HuH-7.5 (cell line): ENCODE data around the gene NOX4.
"Not testable (repeated sequence)": the region's sequence is repeated elsewhere in the genome, so short reads cannot be mapped to it uniquely, and the experiment has no call there.

Source experiments
- DNase-seq: peaks from one replicate; pipeline ENCODE4 v3.0.0; 2011; ENCODE audit warnings: low spot score

Gene NOX4

GRCh38 chr11:89379976-89380771 is 111.0 kb downstream of the NOX4 start:
- not testable (repeated sequence) for DNase-seq

- not testable (repeated sequence) for DNase-seq
These were observed 112.2 kb downstream of the NOX4 start for GRCh38 chr11:89378986-89379385.

- DNase-seq: not testable (repeated sequence)
These were observed 121.8 kb downstream of the NOX4 start for GRCh38 chr11:89369356-89369755.

GRCh38 chr11:89364856-89365255 is 126.3 kb downstream of the NOX4 start:
- DNase-seq: not testable (repeated sequence)

GRCh38 chr11:89361734-89362133 is 129.4 kb downstream of the NOX4 start:
- DNase-seq: no peak

- not testable (repeated sequence) for DNase-seq
These were observed 132.0 kb downstream of the NOX4 start for GRCh38 chr11:89359208-89359607.

- no peak for DNase-seq
These were observed 132.4 kb downstream of the NOX4 start for GRCh38 chr11:89358761-89359160.

- DNase-seq: no peak
These were observed 135.5 kb downstream of the NOX4 start for GRCh38 chr11:89355646-89356045.

- not testable (repeated sequence) for DNase-seq
These were observed 136.7 kb downstream of the NOX4 start for GRCh38 chr11:89354513-89354912.

GRCh38 chr11:89347071-89347470 is 144.1 kb downstream of the NOX4 start:
- no peak for DNase-seq

GRCh38 chr11:89346601-89347000 is 144.6 kb downstream of the NOX4 start:
- DNase-seq: no peak

- not testable (repeated sequence) for DNase-seq
These were observed 148.1 kb downstream of the NOX4 start for GRCh38 chr11:89342880-89343572.

GRCh38 chr11:89340450-89340849 is 150.7 kb downstream of the NOX4 start:
- DNase-seq: not testable (repeated sequence)

GRCh38 chr11:89338073-89338472 is 153.1 kb downstream of the NOX4 start:
- not testable (repeated sequence) for DNase-seq

GRCh38 chr11:89337100-89337650 is 154.0 kb downstream of the NOX4 start:
- not testable (repeated sequence) for DNase-seq

GRCh38 chr11:89333704-89334103 is 157.5 kb downstream of the NOX4 start:
- peak; percentile 1 for DNase-seq

- DNase-seq: not testable (repeated sequence)
These were observed 159.2 kb downstream of the NOX4 start for GRCh38 chr11:89331940-89332339.

GRCh38 chr11:89327885-89328284 is 163.3 kb downstream of the NOX4 start:
- DNase-seq: no peak

- DNase-seq: no peak
These were observed 169.8 kb downstream of the NOX4 start for GRCh38 chr11:89321401-89321800.

- DNase-seq: not testable (repeated sequence)
These were observed 180.6 kb downstream of the NOX4 start for GRCh38 chr11:89310607-89311006.

- DNase-seq: not testable (repeated sequence)
These were observed 181.7 kb downstream of the NOX4 start for GRCh38 chr11:89309321-89309985.

GRCh38 chr11:89308272-89308671 is 182.9 kb downstream of the NOX4 start:
- DNase-seq: not testable (repeated sequence)
